ENCODE measurements around the gene CDKN1B. TPM values are rescaled to one million over a fixed set of nuclear protein-coding genes. Genes with fewer than 3 reads are reported as not detected.

CDKN1B gene
- total RNA-seq, 1 experiment from 2014 or later: 38.7 TPM

DNA sequence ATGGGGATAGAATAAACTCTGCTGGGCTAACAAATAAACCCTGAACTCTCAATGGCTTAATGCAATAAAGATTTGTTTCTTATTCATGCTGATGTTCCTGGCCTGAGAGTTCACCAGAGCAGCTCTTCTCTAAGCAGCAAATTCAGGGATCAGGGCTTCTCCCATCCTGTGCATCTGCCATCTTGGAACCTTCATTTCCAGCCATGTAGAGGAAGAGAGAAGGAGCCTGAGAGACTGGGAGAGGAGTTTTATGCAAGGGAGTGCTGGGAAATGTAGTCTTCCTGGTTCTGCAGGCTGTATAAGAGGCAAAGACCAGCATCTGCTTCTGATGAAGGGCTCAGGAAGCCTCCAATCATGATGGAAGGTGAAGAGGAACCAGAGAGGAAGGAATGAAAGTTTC, 47.7 kb downstream of the CDKN1B start:
- Histone ChIP-seq H3K27me3 (replicated peaks; ENCODE audit: insufficient read depth, low read depth, low read length, poor library complexity) (no peaks in the 10 kb centered on the region), H3K4me3 (ENCODE audit: low read depth, low read length, poor library complexity, severe bottlenecking) (no peak overlapping the region), H3K27ac (ENCODE audit: low read depth, low read length, poor library complexity, severe bottlenecking) (no peak overlapping the region), H3K36me3 (ENCODE audit: insufficient read depth, low read length, poor library complexity, severe bottlenecking) (no peaks in the 10 kb centered on the region), H3K4me1 (ENCODE audit: insufficient read depth, low read length, poor library complexity, severe bottlenecking) (no peaks in the 10 kb centered on the region), H3K9me3 (ENCODE audit: low read depth, low read length, poor library complexity, severe bottlenecking) (no peaks in the 10 kb centered on the region)
- POLR2A ChIA-PET (ENCODE audit: low non-redundant PET): no interaction called here
- no peak for DNase-seq (ENCODE audit: low spot score)
- intact Hi-C loops (cut with micrococcal nuclease; ENCODE audit: unreplicated experiment): no loop called here
- no peak for TF ChIP-seq EZH2 (IDR thresholded peaks at IDR 0.05; ENCODE audit: borderline replicate concordance, low read depth, low read length, poor library complexity, severe bottlenecking)
- TF ChIP-seq, protein P1, sequence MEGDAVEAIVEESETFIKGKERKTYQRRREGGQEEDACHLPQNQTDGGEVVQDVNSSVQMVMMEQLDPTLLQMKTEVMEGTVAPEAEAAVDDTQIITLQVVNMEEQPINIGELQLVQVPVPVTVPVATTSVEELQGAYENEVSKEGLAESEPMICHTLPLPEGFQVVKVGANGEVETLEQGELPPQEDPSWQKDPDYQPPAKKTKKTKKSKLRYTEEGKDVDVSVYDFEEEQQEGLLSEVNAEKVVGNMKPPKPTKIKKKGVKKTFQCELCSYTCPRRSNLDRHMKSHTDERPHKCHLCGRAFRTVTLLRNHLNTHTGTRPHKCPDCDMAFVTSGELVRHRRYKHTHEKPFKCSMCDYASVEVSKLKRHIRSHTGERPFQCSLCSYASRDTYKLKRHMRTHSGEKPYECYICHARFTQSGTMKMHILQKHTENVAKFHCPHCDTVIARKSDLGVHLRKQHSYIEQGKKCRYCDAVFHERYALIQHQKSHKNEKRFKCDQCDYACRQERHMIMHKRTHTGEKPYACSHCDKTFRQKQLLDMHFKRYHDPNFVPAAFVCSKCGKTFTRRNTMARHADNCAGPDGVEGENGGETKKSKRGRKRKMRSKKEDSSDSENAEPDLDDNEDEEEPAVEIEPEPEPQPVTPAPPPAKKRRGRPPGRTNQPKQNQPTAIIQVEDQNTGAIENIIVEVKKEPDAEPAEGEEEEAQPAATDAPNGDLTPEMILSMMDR (conservative IDR thresholded peaks at IDR 0.05; ENCODE audit: low read depth, low read length): no peak
- no TSS peak for BruUV-seq (replicated peaks)
- CTCF ChIA-PET: no interaction called here

DNA sequence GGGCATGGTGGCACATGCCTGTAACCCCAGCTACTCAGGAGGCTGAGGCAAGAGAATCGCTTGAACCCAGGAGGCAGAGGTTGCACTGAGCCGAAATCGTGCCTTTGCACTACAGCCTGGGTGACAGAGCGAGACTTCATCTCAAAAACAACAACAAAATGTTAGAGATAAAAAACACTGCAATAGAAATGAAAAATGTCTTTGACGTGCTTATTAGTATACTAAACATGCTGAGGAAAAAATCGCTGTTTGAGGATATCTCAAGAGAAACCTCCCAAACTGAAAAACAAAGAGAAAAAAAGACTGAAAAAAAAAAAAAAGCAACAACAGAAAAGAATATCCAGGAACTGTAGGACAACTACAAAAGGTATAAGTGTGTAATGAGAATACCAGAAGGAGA, 53.1 kb downstream of the CDKN1B start:
- no peak for DNase-seq (ENCODE audit: low spot score)
- no peak for TF ChIP-seq EZH2 (IDR thresholded peaks at IDR 0.05; ENCODE audit: borderline replicate concordance, low read depth, low read length, poor library complexity, severe bottlenecking)
- intact Hi-C loops (cut with micrococcal nuclease; ENCODE audit: unreplicated experiment): no loop called here
- ChIA-PET CTCF (no interaction called here), POLR2A (ENCODE audit: low non-redundant PET) (no interaction called here)
- Histone ChIP-seq H3K4me3 (ENCODE audit: low read depth, low read length, poor library complexity, severe bottlenecking) (no peak overlapping the region), H3K27me3 (replicated peaks; ENCODE audit: insufficient read depth, low read depth, low read length, poor library complexity) (no peaks in the 10 kb centered on the region), H3K9me3 (ENCODE audit: low read depth, low read length, poor library complexity, severe bottlenecking) (no peaks in the 10 kb centered on the region), H3K4me1 (ENCODE audit: insufficient read depth, low read length, poor library complexity, severe bottlenecking) (no peaks in the 10 kb centered on the region), H3K27ac (ENCODE audit: low read depth, low read length, poor library complexity, severe bottlenecking) (no peak overlapping the region), H3K36me3 (ENCODE audit: insufficient read depth, low read length, poor library complexity, severe bottlenecking) (no peaks in the 10 kb centered on the region)
- BruUV-seq (replicated peaks): no TSS peak

Small RNA genes lying within 50 kb of the gene (microRNA-seq; reads per million reads assigned to microRNA genes)
- not detected for gene MIR613

Other genes with a start within 250 kb of the CDKN1B start
- 10.6 TPM in 2 replicates for gene DUSP16, start 154.5 kb upstream of the CDKN1B start, total RNA-seq (2021)
- gene CREBL2, start 105.5 kb upstream of the CDKN1B start, total RNA-seq (2021): 15.4 and 17.8 TPM in 2 replicates
- gene GPR19, start 21.2 kb upstream of the CDKN1B start, total RNA-seq (2021): 3.0 and 3.2 TPM in 2 replicates
- 5.9 and 6.4 TPM in 2 replicates for gene APOLD1, start 68.3 kb downstream of the CDKN1B start, total RNA-seq (2021)
- 86.8 and 90.4 TPM in 2 replicates for gene DDX47, start 96.0 kb downstream of the CDKN1B start, total RNA-seq (2021)
- 0.22 and 0.56 TPM in 2 replicates for gene GPRC5A, start 174.2 kb downstream of the CDKN1B start, total RNA-seq (2021)
- gene GPRC5D, start 234.8 kb downstream of the CDKN1B start, total RNA-seq (2021): not detected in 2 replicates